NCI-H2227 (cell line): Measurements from ENCODE around the gene ELMO3.

Experiments used
- DNase-seq: peaks from one replicate; lab custom pipeline; 2025; ENCODE audit not compliant: unreplicated experiment; lab: John Stamatoyannopoulos, UW

The ELMO3 gene

GRCh38 chr16:67252609-67253497 is 53.9 kb downstream of the ELMO3 start:
- DNase-seq, result no peak
